HG03064 (cell line): ENCODE measurements around the gene RASAL2.
"Not testable (repeated sequence)": the region's sequence is repeated elsewhere in the genome, so short reads cannot be mapped to it uniquely, and the experiment has no call there.

Source experiments
- ATAC-seq: cut with Tn5 transposase; IDR thresholded peaks from one replicate; pipeline ENCODE4 v1.9.1; 2021; ENCODE audit warnings: low read depth; ENCODE audit not compliant: unreplicated experiment

RASAL2 gene

GRCh38 chr1:178218550-178218949 lies 124.6 kb downstream of the RASAL2 start:
- no peak for ATAC-seq

GRCh38 chr1:178220094-178220493 lies 126.2 kb downstream of the RASAL2 start:
- no peak for ATAC-seq

- ATAC-seq: no peak
Measured at GRCh38 chr1:178223289-178223688, 129.4 kb downstream of the RASAL2 start.

GRCh38 chr1:178224358-178224757 lies 130.5 kb downstream of the RASAL2 start:
- no peak for ATAC-seq

GRCh38 chr1:178230881-178231409 lies 137.0 kb downstream of the RASAL2 start:
- no peak for ATAC-seq

- no peak for ATAC-seq
Measured at GRCh38 chr1:178232108-178232507, 138.2 kb downstream of the RASAL2 start.

GRCh38 chr1:178232949-178233348 lies 139.0 kb downstream of the RASAL2 start:
- no peak for ATAC-seq

GRCh38 chr1:178237121-178237520 lies 143.2 kb downstream of the RASAL2 start:
- no peak for ATAC-seq

GRCh38 chr1:178238722-178239510 lies 145.0 kb downstream of the RASAL2 start:
- no peak for ATAC-seq

GRCh38 chr1:178241057-178241456 lies 147.2 kb downstream of the RASAL2 start:
- no peak for ATAC-seq

- ATAC-seq: no peak
Measured at GRCh38 chr1:178241837-178242236, 147.9 kb downstream of the RASAL2 start.

GRCh38 chr1:178243119-178243518 lies 149.2 kb downstream of the RASAL2 start:
- no peak for ATAC-seq

- no peak for ATAC-seq
Measured at GRCh38 chr1:178243890-178244289, 150.0 kb downstream of the RASAL2 start.

GRCh38 chr1:178248284-178248683 lies 154.4 kb downstream of the RASAL2 start:
- not testable (repeated sequence) for ATAC-seq

GRCh38 chr1:178253581-178253980 lies 159.7 kb downstream of the RASAL2 start:
- not testable (repeated sequence) for ATAC-seq

- ATAC-seq: no peak
Measured at GRCh38 chr1:178254433-178254832, 160.5 kb downstream of the RASAL2 start.

- ATAC-seq: no peak
Measured at GRCh38 chr1:178258536-178258935, 164.6 kb downstream of the RASAL2 start.

GRCh38 chr1:178262120-178262500 lies 168.2 kb downstream of the RASAL2 start:
- ATAC-seq: no peak

- ATAC-seq: no peak
Measured at GRCh38 chr1:178263341-178263740, 169.4 kb downstream of the RASAL2 start.

GRCh38 chr1:178266113-178266512 lies 172.2 kb downstream of the RASAL2 start:
- no peak for ATAC-seq

- no peak for ATAC-seq
Measured at GRCh38 chr1:178266619-178267066, 172.7 kb downstream of the RASAL2 start.

GRCh38 chr1:178267646-178268094 lies 173.8 kb downstream of the RASAL2 start:
- no peak for ATAC-seq
